HTERT RPE-1 (cell line): Measurements from ENCODE around the gene ODF2.

Source experiments
- in situ Hi-C: fragments of 300-500 bp; cut with MboI; formaldehyde crosslinking; loops from 4 replicates; pipeline ENCODE4 v1.14.3; 2020; ENCODE audit warnings: low sequenced_read_pairs

The ODF2 gene

DNA sequence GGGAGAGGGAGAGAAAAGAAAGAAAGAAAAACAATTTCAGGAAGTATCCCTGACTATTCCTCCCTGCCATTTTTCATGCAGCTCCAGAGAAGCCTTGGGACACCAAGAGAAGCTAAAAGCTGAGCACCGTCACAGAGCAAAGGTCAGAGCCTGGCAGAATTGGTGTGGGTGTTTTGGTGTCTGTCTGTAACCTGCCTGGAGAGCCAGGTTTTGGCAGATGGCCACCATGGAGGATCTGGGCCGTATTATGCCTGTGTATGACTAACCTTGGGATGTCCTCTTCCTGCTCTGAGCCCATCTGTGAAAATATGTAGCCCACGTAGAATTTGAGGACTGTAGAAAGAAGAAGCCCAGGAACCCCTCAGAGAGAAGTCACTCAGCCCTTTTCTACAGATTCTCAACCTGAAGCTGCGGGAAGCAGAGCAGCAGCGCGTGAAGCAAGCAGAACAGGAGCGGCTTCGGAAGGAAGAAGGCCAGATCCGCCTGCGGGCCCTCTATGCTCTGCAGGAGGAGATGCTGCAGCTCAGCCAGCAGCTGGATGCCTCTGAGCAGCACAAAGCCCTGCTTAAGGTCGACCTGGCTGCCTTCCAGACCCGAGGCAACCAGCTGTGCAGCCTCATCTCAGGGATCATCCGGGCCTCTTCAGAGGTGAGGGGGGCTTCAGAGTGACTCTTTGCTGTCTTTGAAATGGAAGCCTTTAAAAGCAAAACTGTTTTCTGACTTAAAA lies 67.6 kb downstream of the ODF2 start:
- in situ Hi-C loops: no loop called here

DNA sequence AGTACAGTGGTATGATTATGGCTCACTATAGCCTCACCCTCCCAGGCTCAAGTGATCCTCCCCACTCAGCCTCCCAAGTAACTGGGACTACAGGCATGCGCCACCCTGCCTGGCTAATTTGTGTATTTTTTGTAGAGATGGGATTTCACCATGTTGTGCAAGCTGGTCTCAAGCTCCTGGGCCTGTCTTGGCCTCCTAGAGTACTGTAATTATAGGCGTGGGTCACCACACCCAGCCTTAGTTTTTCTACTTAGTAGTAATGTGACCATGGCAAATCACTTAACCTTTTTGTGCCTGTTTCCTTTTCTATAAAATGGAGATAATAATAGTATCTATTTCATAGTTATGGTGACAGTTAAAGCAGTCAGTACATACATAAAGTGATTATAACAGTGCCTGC lies 70.9 kb downstream of the ODF2 start:
- in situ Hi-C loops: no loop called here

DNA sequence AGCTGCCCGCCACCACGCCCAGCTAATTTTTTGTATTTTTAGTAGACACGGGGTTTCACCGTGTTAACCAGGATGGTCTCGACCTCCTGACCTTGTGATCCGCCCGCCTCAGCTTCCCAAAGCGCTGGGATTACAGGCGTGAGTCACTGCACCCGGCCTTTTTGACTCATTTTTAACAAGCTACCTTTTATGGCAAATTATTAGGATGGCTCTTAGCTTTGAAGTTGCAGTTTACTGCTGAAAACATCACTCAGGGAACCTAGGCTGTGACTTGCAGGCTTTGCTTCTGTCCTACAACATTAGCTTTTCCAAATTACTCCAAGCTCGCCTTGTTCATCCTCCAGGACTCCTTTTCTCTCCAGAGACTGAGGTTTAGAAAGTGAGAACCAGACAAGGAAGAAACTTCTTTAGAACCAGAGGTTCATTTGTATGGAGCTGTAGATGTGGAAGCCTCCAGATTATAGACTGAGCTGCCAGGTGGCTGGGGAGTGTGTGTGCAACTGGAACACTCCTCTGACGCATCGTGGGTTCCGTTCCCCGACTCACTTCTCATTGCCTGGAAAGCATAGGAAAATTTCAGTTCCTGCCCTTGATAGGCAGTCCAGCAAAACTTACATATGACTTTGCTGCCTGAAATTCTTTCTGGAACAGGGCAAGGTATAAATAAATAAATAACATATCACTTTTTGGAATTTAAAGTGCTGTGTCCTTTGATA lies 72.8 kb downstream of the ODF2 start:
- in situ Hi-C loops: no loop called here

DNA sequence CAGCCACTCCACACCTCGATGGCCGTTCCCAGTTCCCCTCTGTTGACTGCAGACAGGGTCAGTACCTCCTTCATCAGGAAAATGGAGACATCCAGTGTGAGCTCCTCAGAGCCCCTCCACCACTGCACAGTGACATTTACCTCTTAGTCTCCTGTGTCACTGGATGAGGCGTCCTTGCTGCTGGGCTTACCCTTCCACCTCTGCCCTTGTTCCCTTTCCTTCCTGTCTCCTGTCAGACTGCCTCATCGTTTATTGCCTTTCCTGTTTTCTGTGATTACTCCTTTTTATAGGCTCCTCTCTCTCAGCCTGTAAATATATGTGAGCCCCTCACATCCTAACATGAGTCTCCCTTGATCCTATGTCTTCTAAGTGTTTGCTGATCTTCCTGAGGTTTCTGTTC lies 73.4 kb downstream of the ODF2 start:
- in situ Hi-C loops: no loop called here

DNA sequence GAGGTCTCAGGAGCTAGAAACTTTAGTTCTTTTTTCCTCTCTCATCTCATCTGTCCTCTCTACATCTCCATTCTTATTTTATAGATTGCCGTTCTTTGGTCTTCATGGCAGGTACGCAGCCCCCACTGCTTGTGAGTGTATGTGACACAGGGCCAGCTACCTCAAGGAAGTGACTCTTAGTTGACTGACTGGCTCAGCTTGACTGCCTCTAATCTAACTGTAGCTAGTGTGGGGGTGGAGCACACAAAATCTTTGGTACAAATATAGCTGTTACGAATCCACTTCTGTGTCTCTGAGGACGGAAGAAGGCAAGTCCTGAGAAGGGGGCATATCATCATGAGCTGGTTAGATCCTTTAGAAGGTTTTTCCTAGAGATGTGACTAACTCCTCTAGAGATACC lies 76.8 kb downstream of the ODF2 start:
- in situ Hi-C loops: no loop called here

DNA sequence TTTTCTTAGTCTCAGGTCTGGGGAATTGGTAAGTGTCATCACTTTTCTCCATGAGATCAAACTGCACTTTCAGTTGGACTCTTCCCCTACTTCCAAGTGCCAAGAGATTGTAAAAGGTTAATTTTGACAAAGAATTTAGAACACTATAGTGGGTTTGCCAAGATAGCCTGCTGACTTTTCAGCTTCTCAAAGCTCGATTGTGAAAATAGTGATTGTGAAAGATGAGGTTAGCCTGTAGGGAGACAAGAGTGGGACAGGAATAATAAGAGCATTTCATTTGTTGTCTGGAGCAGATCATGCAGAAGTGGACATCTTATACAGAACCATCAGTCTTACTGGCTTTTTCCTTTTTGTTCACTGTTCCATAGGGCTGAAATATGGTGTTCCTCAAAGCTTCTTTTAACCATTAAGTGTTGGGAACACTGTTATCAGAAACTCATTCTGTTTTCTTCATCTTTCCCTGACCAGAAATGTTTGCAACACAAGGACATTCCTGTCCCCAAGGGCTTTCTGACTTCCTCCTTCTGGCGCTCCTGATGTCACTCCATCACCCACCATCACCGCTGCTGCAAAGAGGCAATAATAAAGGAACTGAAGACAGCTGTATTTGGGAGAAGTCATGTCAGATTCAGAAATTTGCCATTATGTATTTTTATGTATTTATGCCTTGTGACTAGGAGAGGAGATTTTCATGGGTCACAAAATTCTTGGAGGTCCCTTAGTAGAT lies 85.0 kb downstream of the ODF2 start:
- in situ Hi-C loops: no loop called here

DNA sequence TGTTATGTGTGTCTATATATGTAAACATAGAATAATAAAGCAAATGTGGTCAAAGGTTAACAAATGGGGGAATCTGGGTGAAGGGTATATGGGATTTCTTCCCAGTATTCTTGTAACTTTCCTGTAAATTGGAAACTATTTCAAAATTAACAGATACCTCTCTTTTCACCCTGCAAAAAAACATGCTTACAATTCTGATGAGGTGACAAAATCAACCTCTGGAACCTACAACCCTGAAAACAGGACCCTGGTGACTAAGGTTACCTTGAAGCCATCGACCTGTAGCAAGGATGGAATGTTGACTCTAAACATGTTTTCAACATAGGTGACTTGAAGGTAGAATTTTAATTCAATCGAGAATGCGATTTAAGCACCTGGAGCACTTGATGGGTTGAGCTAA lies 90.7 kb downstream of the ODF2 start:
- in situ Hi-C loops: no loop called here

DNA sequence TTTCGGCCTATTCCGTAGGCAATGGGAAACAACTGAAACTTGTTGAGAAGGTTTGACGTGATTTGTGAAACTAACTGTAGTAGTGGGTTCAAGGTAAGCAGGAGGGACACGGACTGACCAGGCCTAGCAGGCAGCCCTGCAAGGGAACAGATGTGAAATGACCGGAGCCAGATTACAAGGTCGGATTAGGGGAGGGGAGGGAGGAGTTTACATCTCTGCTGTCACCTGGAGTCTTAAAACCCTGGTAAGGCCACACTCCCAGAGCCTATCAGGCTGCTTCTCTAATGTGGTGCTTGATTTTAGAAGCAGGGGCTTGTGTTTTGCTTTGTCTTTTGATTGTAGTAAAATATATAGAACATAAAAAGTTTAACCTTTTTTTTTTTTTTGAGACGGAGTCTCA lies 93.1 kb downstream of the ODF2 start:
- in situ Hi-C loops: no loop called here

DNA sequence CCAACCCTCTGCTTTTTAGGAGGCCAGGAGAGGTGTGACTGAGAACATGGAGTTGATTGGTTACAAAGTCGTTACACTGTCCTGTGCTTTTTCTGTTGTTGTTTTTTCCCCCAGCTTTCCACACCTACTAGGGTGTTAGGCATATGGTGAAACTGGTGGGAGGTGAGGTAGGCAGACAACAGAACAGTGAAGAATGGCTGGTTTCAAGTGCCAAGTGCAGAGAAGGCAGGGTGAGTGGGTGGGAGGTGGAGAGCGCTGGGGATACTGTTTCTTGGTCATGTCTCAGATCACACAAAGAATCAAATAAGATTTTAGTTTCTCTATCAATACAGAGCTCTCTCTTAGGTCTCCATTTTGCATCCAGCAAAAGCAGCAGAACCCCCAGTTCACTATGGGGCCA lies 94.4 kb downstream of the ODF2 start:
- in situ Hi-C loops: no loop called here
